ENCODE measurements around the gene GJA5.

DNA sequence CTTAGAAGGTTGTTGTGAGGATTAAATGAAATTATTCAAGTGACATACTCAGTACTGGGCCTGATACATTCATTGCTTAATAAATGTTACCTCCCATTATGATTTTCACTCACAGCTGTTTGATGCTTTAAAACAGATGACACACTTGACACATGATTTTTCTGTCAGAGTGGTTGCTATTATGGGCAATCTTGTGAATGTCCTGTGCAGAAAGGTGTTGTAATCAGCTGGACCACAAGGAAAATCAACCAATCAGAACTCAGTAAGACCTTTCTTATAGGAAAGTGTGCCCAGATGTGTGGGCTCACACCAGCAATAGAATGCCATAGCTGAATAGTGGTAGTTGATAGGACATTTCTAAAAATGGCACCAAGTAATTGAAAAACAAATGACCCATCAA is 23.5 kb downstream of the GJA5 start:
- TF ChIP-seq, protein P1, sequence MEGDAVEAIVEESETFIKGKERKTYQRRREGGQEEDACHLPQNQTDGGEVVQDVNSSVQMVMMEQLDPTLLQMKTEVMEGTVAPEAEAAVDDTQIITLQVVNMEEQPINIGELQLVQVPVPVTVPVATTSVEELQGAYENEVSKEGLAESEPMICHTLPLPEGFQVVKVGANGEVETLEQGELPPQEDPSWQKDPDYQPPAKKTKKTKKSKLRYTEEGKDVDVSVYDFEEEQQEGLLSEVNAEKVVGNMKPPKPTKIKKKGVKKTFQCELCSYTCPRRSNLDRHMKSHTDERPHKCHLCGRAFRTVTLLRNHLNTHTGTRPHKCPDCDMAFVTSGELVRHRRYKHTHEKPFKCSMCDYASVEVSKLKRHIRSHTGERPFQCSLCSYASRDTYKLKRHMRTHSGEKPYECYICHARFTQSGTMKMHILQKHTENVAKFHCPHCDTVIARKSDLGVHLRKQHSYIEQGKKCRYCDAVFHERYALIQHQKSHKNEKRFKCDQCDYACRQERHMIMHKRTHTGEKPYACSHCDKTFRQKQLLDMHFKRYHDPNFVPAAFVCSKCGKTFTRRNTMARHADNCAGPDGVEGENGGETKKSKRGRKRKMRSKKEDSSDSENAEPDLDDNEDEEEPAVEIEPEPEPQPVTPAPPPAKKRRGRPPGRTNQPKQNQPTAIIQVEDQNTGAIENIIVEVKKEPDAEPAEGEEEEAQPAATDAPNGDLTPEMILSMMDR (IDR thresholded peaks at IDR 0.05): no peak
- no peak for TF ChIP-seq POLR2A (IDR thresholded peaks at IDR 0.05)

Measured in breast epithelium (tissue), 3 donors.